Ishikawa (cell line): ENCODE data around the gene SCGB2A2.

Experiments
- CEBPB ChIP-seq: IDR thresholded peaks from 2 replicates; pipeline ENCODE4 v1.6.1; 2012
- CREB1 ChIP-seq: IDR thresholded peaks from 2 replicates; pipeline ENCODE4 v1.6.1; 2012; ENCODE audit warnings: low read depth
- EGR1 ChIP-seq: IDR thresholded peaks from 2 replicates; pipeline ENCODE4 v1.6.1; 2012
- EP300 ChIP-seq: IDR thresholded peaks from 2 replicates; pipeline ENCODE4 v1.6.1; 2012; ENCODE audit warnings: borderline replicate concordance
- FOXM1 ChIP-seq: IDR thresholded peaks from 2 replicates; pipeline ENCODE4 v1.6.1; 2012; ENCODE audit warnings: low read depth, borderline replicate concordance
- NFIC ChIP-seq: IDR thresholded peaks from 2 replicates; pipeline ENCODE4 v1.6.1; 2012
- RAD21 ChIP-seq: IDR thresholded peaks from 2 replicates; pipeline ENCODE4 v1.6.1; 2012; ENCODE audit warnings: low read depth
- TAF1 ChIP-seq: IDR thresholded peaks from 2 replicates; pipeline ENCODE4 v1.6.1; 2012; ENCODE audit warnings: low read depth, mild to moderate bottlenecking
- TCF12 ChIP-seq: IDR thresholded peaks from 2 replicates; pipeline ENCODE4 v1.6.1; 2012; ENCODE audit warnings: low read depth
- TEAD4 ChIP-seq: IDR thresholded peaks from 2 replicates; pipeline ENCODE4 v1.6.1; 2012
- USF1 ChIP-seq: IDR thresholded peaks from 2 replicates; pipeline ENCODE4 v1.6.1; 2012
- YY1 ChIP-seq: IDR thresholded peaks from 2 replicates; pipeline ENCODE4 v1.6.1; 2012; ENCODE audit warnings: low read depth
- ZBTB7A ChIP-seq: IDR thresholded peaks from 2 replicates; pipeline ENCODE4 v1.6.1; 2012; ENCODE audit warnings: low read depth
- TF ChIP-seq, protein P1 (sequence below): IDR thresholded peaks from 2 replicates; pipeline ENCODE4 v1.6.1; 2012; ENCODE audit warnings: low read depth, mild to moderate bottlenecking
- TF ChIP-seq, protein P2 (sequence below): IDR thresholded peaks from 2 replicates; pipeline ENCODE4 v1.6.1; 2012

SCGB2A2 gene

GRCh38 chr11:62253999-62254542 lies 15.9 kb upstream of the SCGB2A2 start:
- TF ChIP-seq YY1 (no peak), ZBTB7A (no peak), CEBPB (no peak), TCF12 (no peak), TAF1 (no peak), USF1 (no peak), NFIC (no peak), EP300 (no peak), TEAD4 (no peak), FOXM1 (no peak), RAD21 (no peak), CREB1 (no peak)
- TF ChIP-seq, protein P1, sequence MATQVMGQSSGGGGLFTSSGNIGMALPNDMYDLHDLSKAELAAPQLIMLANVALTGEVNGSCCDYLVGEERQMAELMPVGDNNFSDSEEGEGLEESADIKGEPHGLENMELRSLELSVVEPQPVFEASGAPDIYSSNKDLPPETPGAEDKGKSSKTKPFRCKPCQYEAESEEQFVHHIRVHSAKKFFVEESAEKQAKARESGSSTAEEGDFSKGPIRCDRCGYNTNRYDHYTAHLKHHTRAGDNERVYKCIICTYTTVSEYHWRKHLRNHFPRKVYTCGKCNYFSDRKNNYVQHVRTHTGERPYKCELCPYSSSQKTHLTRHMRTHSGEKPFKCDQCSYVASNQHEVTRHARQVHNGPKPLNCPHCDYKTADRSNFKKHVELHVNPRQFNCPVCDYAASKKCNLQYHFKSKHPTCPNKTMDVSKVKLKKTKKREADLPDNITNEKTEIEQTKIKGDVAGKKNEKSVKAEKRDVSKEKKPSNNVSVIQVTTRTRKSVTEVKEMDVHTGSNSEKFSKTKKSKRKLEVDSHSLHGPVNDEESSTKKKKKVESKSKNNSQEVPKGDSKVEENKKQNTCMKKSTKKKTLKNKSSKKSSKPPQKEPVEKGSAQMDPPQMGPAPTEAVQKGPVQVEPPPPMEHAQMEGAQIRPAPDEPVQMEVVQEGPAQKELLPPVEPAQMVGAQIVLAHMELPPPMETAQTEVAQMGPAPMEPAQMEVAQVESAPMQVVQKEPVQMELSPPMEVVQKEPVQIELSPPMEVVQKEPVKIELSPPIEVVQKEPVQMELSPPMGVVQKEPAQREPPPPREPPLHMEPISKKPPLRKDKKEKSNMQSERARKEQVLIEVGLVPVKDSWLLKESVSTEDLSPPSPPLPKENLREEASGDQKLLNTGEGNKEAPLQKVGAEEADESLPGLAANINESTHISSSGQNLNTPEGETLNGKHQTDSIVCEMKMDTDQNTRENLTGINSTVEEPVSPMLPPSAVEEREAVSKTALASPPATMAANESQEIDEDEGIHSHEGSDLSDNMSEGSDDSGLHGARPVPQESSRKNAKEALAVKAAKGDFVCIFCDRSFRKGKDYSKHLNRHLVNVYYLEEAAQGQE = no peak
- TF ChIP-seq, protein P2, sequence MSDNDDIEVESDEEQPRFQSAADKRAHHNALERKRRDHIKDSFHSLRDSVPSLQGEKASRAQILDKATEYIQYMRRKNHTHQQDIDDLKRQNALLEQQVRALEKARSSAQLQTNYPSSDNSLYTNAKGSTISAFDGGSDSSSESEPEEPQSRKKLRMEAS = no peak

DNA sequence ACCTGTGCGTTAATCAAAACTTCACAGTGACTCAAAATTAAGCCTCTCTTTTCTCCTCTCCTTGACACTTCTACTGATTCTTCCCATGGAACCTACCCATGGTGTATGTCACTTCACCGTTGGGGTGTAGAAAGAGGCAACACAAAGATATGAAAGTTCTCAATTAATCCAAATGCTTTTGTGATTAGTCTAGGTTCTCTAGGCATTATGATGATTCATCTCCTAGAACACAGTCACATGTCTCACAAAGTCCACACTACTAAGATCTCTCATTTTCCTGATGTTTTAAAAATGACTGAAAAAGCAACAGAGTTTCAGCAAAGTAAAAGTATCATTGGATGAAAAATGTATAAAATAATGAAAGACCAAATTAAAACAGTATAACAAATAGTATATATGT lies 13.7 kb upstream of the SCGB2A2 start:
- TF ChIP-seq TEAD4 = no peak
- no peak for TF ChIP-seq EP300
- TF ChIP-seq USF1 = no peak
- no peak for TF ChIP-seq EGR1
- TF ChIP-seq RAD21 = no peak
- TF ChIP-seq, protein P1 = no peak
- no peak for TF ChIP-seq YY1
- TF ChIP-seq CREB1 = no peak
- TF ChIP-seq CEBPB = no peak
- TF ChIP-seq, protein P2 = no peak
- TF ChIP-seq ZBTB7A = no peak
- no peak for TF ChIP-seq FOXM1
- TF ChIP-seq TCF12 = no peak
- no peak for TF ChIP-seq NFIC
- no peak for TF ChIP-seq TAF1

GRCh38 chr11:62260261-62260953 lies 9.6 kb upstream of the SCGB2A2 start:
- TF ChIP-seq TEAD4 (no peak), EGR1 (no peak), TAF1 (no peak), NFIC (no peak), FOXM1 (no peak), RAD21 (no peak), CREB1 (no peak), EP300 (no peak), YY1 (no peak)

GRCh38 chr11:62264004-62264403 lies 6.0 kb upstream of the SCGB2A2 start:
- TF ChIP-seq, protein P2 = no peak
- TF ChIP-seq, protein P1 = no peak
- TF ChIP-seq EP300 = no peak
- TF ChIP-seq EGR1 = no peak
- TF ChIP-seq NFIC = no peak
- TF ChIP-seq CREB1 = no peak
- no peak for TF ChIP-seq YY1
- no peak for TF ChIP-seq CEBPB
- TF ChIP-seq FOXM1 = no peak
- no peak for TF ChIP-seq RAD21
- TF ChIP-seq USF1 = no peak
- no peak for TF ChIP-seq TEAD4
- TF ChIP-seq TAF1 = no peak
- TF ChIP-seq TCF12 = no peak
